Measurements from ENCODE around the gene UBALD2. TPM values are rescaled to one million over a fixed set of nuclear protein-coding genes. Genes with fewer than 3 reads are reported as not detected.

UBALD2 gene
- total and polyA plus RNA-seq, 2 of the 4 experiments (the other 2 are of a cell fraction) = 0.90 to 12.1 TPM

DNA sequence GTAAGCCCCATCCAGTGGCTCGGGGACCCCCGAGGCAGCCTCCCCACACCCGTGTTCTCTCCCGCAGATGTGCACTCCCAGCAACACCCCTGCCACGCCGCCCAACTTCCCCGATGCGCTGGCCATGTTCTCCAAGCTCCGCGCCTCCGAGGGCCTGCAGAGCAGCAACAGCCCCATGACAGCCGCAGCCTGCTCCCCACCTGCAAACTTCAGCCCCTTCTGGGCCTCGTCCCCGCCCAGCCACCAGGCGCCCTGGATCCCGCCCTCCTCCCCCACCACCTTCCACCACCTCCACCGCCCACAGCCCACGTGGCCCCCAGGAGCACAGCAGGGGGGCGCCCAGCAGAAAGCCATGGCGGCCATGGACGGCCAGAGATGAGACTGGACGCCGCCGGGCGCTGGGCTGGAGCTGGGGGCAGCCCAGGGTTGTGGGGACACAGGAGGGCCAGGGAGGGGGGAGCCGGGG, 5.0 kb downstream of the UBALD2 start:
- no peak overlapping the region for H3K27ac ChIP-seq (ENCODE audit: insufficient read depth, low read length)
- in situ Hi-C loops (cut with MboI; ENCODE audit: low sequenced_read_pairs) = no loop called here

More for the DNA sequence above, 5.0 kb downstream of the UBALD2 start:
- Histone ChIP-seq H3K36me3 (ENCODE audit: control insufficient read depth, insufficient read depth, low read length) (peaks cover 8% of the 10 kb centered on the region), H3K27me3 (ENCODE audit: control insufficient read depth, insufficient read depth, low read length) (no peaks in the 10 kb centered on the region), H2AK9ac (replicated peaks; ENCODE audit: low read depth, low read length, poor library complexity) (no peak overlapping the region), H4K8ac (ENCODE audit: low read depth in 2 of 2, low read length in 2 of 2) (no peak overlapping the region), H4K20me1 (ENCODE audit: insufficient read depth, low read length) (no peaks in the 10 kb centered on the region), H3K79me1 (ENCODE audit: low read depth in 1 of 2, low read length in 2 of 2) (peaks cover 32 to 58% of the 10 kb centered on the region in 2 experiments), H3K18ac (ENCODE audit: low read depth, low read length) (no peak overlapping the region), H4K91ac (ENCODE audit: insufficient read depth, low read depth, low read length) (no peak overlapping the region), H2BK20ac (ENCODE audit: low read depth, low read length) (no peak overlapping the region), H2BK120ac (ENCODE audit: low read depth, low read length) (no peak overlapping the region), H3K9ac (ENCODE audit: low read depth, low read length) (no peak overlapping the region), H3K4me1 (ENCODE audit: control insufficient read depth, insufficient read depth, low read length) (peaks cover 11% of the 10 kb centered on the region), H3K9me3 (ENCODE audit: control insufficient read depth, insufficient read depth, low read length) (no peaks in the 10 kb centered on the region), H3K4me3 (ENCODE audit: insufficient read depth, low read depth, low read length) (no peak overlapping the region), H2AFZ (replicated peaks; ENCODE audit: low read length, poor library complexity) (no peak overlapping the region), H3K9me1 (ENCODE audit: insufficient read depth, low read length) (peaks cover 5% of the 10 kb centered on the region; the same call in 1 of the 2 replicates), H3K4me2 (ENCODE audit: low read depth, low read length) (no peak overlapping the region), H3K4ac (ENCODE audit: low read depth, low read length) (no peak overlapping the region), H3K23ac (ENCODE audit: low read depth, low read length) (no peak overlapping the region), H2AK5ac (ENCODE audit: low read depth, low read length) (no peak overlapping the region), H4K5ac (ENCODE audit: low read depth, low read length) (no peak overlapping the region), H2BK15ac (ENCODE audit: low read depth, low read length) (no peak overlapping the region), H2BK5ac (ENCODE audit: low read depth, low read length, poor library complexity, severe bottlenecking) (no peak overlapping the region), H3K14ac (replicated peaks; ENCODE audit: low read depth, low read length) (no peak overlapping the region), H3K56ac (ENCODE audit: extremely low read depth, insufficient read depth, low read length) (no peak overlapping the region)
- CTCF ChIA-PET = interaction anchor here (1.7 kb wide), 1 partner anchor 10 kb away, joined by 6 read pairs; no protein-coding TSS in a partner anchor
- TF ChIP-seq BHLHE40 (IDR thresholded peaks at IDR 0.05; ENCODE audit: low read depth, low read length) = no peak
- no peak for TF ChIP-seq POLR2A (IDR thresholded peaks at IDR 0.05; ENCODE audit: low read depth, low read length)
- no peak for TF ChIP-seq RAD21 (IDR thresholded peaks at IDR 0.05; ENCODE audit: low read length)
- no peak for TF ChIP-seq MAFK (IDR thresholded peaks at IDR 0.05; ENCODE audit: low read depth, low read length)
- TF ChIP-seq CHD1 (IDR thresholded peaks at IDR 0.05; ENCODE audit: low read depth, low read length) = no peak
- no peak for TF ChIP-seq MAZ (IDR thresholded peaks at IDR 0.05; ENCODE audit: borderline replicate concordance, low read depth, low read length)
- no peak for TF ChIP-seq FOS (IDR thresholded peaks at IDR 0.05; ENCODE audit: low read depth, low read length)
- TF ChIP-seq CTCF (conservative IDR thresholded peaks at IDR 0.05; ENCODE audit: low read depth, low read length) = no peak
- no peak for TF ChIP-seq RCOR1 (IDR thresholded peaks at IDR 0.05; ENCODE audit: insufficient replicate concordance, low read length)
- TF ChIP-seq MXI1 (IDR thresholded peaks at IDR 0.05; ENCODE audit: borderline replicate concordance, low read depth, low read length) = no peak
- no peak for TF ChIP-seq SMC3 (IDR thresholded peaks at IDR 0.05; ENCODE audit: low read depth, low read length)
- TF ChIP-seq RFX5 (IDR thresholded peaks at IDR 0.05; ENCODE audit: low read depth, low read length) = no peak
- TF ChIP-seq CEBPB (IDR thresholded peaks at IDR 0.05; ENCODE audit: low read depth, low read length) = no peak
- no peak for TF ChIP-seq NFE2L2 (IDR thresholded peaks at IDR 0.05; ENCODE audit: low read depth, low read length)
- TF ChIP-seq, protein P1, sequence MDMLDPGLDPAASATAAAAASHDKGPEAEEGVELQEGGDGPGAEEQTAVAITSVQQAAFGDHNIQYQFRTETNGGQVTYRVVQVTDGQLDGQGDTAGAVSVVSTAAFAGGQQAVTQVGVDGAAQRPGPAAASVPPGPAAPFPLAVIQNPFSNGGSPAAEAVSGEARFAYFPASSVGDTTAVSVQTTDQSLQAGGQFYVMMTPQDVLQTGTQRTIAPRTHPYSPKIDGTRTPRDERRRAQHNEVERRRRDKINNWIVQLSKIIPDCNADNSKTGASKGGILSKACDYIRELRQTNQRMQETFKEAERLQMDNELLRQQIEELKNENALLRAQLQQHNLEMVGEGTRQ (IDR thresholded peaks at IDR 0.05; ENCODE audit: low read depth, low read length) = no peak
- TF ChIP-seq, protein P2, sequence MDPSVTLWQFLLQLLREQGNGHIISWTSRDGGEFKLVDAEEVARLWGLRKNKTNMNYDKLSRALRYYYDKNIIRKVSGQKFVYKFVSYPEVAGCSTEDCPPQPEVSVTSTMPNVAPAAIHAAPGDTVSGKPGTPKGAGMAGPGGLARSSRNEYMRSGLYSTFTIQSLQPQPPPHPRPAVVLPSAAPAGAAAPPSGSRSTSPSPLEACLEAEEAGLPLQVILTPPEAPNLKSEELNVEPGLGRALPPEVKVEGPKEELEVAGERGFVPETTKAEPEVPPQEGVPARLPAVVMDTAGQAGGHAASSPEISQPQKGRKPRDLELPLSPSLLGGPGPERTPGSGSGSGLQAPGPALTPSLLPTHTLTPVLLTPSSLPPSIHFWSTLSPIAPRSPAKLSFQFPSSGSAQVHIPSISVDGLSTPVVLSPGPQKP (IDR thresholded peaks at IDR 0.05; ENCODE audit: borderline replicate concordance, low read depth, low read length) = no peak
- intact Hi-C loops (cut with micrococcal nuclease) = no loop called here
- POLR2A ChIA-PET (ENCODE audit: unreplicated experiment) = no interaction called here
- ATAC-seq (ENCODE audit: low read depth) (no peak), DNase-seq (no peak)
- no TSS peak for BruUV-seq (replicated peaks)
- dilution Hi-C loops (cut with HindIII; ENCODE audit: low sequenced_read_pairs, unreplicated experiment) = no loop called here
- WGBS, 2 experiments (ENCODE audit: extremely low coverage in 2 of 2, insufficient read length in 1 of 2) = 100% methylated on average over 2 of the region's 26 CpGs; no CpG with 5 or more reads in 1 of the 2 experiments

Measured in IMR-90 (cell line).